Measurements from ENCODE around the gene RAPGEF4. TPM values are rescaled to one million over a fixed set of nuclear protein-coding genes. Genes with fewer than 3 reads are reported as not detected.

Gene RAPGEF4
- total RNA-seq, 1 experiment from 2014 or later = 1.4 TPM

- no peak overlapping the region for H2BK15ac ChIP-seq (ENCODE audit: low read depth, low read length)
- no peaks in the 10 kb centered on the region for H3K27me3 Mint-ChIP-seq (ENCODE audit: low read depth)
- peaks cover 2 to 13% of the 10 kb centered on the region in 2 experiments; a peak in 3 of 4 replicates for H3K4me1 Mint-ChIP-seq
- H3K56ac ChIP-seq (ENCODE audit: insufficient read length, low read depth, low read length) = no peak overlapping the region
- H3K4me2 ChIP-seq (ENCODE audit: insufficient read depth, insufficient read length, low read length) = no peak overlapping the region
- H4K91ac ChIP-seq (ENCODE audit: insufficient read length, low read depth, low read length) = no peak overlapping the region
- H4K5ac ChIP-seq (ENCODE audit: insufficient read length, low read depth, low read length) = no peak overlapping the region
- no peak overlapping the region for H3K23ac ChIP-seq (ENCODE audit: insufficient read length, low read depth, low read length)
- no peaks in the 10 kb centered on the region for H3K27me3 ChIP-seq (ENCODE audit: insufficient read depth, low read length)
- no peak overlapping the region for H3K27ac ChIP-seq (ENCODE audit: insufficient read length, low read depth, low read length)
- H2BK12ac ChIP-seq (ENCODE audit: insufficient read length, low read depth, low read length) = no peak overlapping the region
- no peaks in the 10 kb centered on the region for H3K36me3 Mint-ChIP-seq (ENCODE audit: insufficient read depth in 1 of 3, low read depth in 3 of 3)
- no peak overlapping the region for H3K27ac Mint-ChIP-seq
- H3K9me3 Mint-ChIP-seq = no peaks in the 10 kb centered on the region
- no peak overlapping the region for H2BK5ac ChIP-seq (ENCODE audit: insufficient read length, low read length)
- H2BK20ac ChIP-seq (ENCODE audit: low read depth, low read length, poor library complexity, severe bottlenecking) = no peak overlapping the region
- no peaks in the 10 kb centered on the region for H3K4me1 ChIP-seq (ENCODE audit: insufficient read depth, low read length)
- no peaks in the 10 kb centered on the region for H3K9me3 ChIP-seq (ENCODE audit: control insufficient read depth, low read depth, low read length)
- no peaks in the 10 kb centered on the region for H3K23me2 ChIP-seq (ENCODE audit: insufficient read length, low read depth, low read length, poor library complexity, severe bottlenecking)
- no CpG with 5 or more reads among the region's 5 CpGs for WGBS (ENCODE audit: extremely low coverage, insufficient read length, low lambda C conversion rate)
- H3K4me3 Mint-ChIP-seq = no peak overlapping the region
- no peaks in the 10 kb centered on the region for H4K20me1 ChIP-seq (ENCODE audit: control insufficient read depth, insufficient read depth, insufficient read length)
- no peak overlapping the region for H3K18ac ChIP-seq (ENCODE audit: insufficient read length, low read depth, low read length)
- DNase-seq = no peak
- no peak overlapping the region for H2AFZ ChIP-seq (ENCODE audit: low read length)
- no peak overlapping the region for H2AK5ac ChIP-seq (ENCODE audit: insufficient read length, low read length)
- no peak overlapping the region for H3K14ac ChIP-seq (ENCODE audit: insufficient read depth, low read length)
- H3T11ph ChIP-seq (ENCODE audit: low read length) = no peak overlapping the region
- H4K8ac ChIP-seq (replicated peaks; ENCODE audit: insufficient read length, low read depth, low read length) = no peak overlapping the region
- H3K9ac ChIP-seq (ENCODE audit: extremely low read depth, insufficient read length, low read length) = no peak overlapping the region
- H3K79me2 ChIP-seq (ENCODE audit: insufficient read depth, low read length) = no peaks in the 10 kb centered on the region
- TF ChIP-seq CTCF (conservative IDR thresholded peaks at IDR 0.05) = no peak
- no peak overlapping the region for H3K4ac ChIP-seq (ENCODE audit: low read depth, low read length)
- H2BK120ac ChIP-seq (ENCODE audit: low read depth, low read length, poor library complexity, severe bottlenecking) = no peak overlapping the region
- no peaks in the 10 kb centered on the region for H3K79me1 ChIP-seq (ENCODE audit: insufficient read depth, low read depth, low read length, poor library complexity, severe bottlenecking)
These were observed 218.6 kb downstream of the RAPGEF4 start for GRCh38 chr2:172953970-172954852.
